Stimulated activated CD4-positive, alpha-beta T cell treated with anti-CD3 and anti-CD28 coated beads, Interleukin-1b, Interleukin-23, amount 100 ng/mL, for 4 hours (primary cell): ENCODE measurements around the gene IL4.

Source experiments
- DNase-seq, 2 donors: peaks; one replicate each; pipeline ENCODE4 v3.0.0-alpha.2; 2020; ENCODE audit warnings: low read depth in 2 of 2

IL4 gene

DNA sequence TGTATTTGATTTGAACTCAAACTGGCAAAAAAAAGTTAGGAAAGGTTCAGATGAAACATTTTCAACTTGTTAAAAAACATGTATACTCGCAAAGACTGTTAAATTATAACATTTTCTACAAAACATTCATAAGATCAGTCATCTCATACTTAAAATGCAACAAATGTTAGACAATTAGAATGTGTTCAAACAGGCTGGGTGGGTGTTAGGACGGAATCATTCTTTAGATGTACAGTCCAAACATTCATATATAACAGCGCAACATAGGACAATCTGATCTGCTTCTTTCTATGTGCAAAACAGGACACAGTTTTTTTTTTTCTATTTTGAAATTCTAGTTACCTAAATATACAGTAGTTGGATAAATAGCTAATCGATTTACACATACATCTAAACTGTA lies 22.2 kb downstream of the IL4 start:
- no peak for DNase-seq

DNA sequence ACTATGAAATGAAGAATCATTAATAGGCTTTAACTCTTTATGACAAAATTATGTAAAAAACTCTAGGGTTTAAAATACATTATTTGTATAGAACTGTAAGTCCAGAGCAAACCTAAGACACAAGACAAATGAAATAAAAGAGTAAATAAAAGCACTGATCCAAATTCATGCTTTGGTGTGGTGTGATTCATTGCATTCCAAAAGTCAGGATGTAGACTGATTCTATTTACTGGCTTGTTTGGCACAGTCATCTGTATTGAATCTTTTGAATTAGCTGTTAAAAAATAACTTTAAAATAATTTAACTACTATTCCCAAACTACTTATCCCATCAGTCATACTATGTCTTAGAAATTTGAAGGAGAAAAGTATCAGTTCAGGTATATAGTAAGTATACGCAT lies 31.1 kb downstream of the IL4 start:
- DNase-seq, result no peak

DNA sequence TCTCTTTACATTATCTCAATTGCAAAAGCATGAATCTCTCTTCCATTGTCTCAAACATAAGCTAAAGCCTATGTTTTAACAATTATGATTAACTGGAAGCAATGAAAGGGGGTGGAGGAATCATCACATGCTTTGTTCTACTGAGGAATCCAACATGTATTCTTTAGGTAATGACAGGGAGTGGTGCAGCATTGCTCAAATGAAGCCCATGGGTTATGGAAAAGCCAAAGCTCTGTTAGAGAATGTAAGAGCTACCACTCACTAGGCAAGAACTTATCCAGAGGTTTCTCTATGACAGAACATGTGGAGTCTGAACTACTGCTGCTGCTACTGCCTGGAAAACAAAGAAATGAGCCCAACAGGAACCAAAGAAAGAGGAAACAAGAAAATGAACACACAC lies 34.9 kb downstream of the IL4 start:
- no peak for DNase-seq

DNA sequence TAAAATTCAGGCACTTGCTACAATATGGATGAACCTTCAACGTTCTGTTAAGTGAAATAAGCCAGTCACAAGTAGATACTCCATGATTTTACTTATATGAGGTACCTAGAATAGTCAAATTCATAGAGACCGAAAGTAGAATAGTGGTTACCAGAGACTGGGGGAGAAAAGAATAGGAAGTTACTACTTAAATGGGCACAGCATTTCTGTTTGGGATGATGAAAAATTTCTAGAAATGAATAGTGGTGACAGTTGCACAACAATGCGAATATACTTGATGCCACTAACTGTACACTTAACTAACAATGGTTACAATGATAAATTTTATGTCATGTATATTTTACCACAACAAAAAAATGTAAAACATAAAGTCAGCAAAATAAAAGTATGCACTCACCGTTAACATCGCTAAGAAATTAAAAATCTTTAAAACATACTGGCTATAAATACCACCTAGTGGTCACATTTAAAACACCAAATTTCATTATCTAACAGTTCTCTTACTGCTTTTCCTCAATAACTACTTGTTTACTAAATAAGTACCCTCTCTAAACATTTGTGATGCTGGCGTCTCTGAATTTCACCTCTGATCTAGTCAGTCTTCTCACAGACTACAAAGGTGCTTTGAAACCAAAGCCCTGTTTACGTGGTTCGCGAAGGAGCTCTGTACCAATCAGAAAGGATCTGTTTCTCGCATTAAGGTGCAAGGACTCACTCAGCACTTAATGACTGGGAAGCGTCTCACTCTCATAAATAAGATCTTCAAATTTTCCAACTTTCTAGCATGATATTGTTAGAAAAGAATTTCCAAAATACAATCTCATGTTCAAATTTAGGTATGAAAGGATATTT lies 40.9 kb downstream of the IL4 start:
- no peak for DNase-seq

DNA sequence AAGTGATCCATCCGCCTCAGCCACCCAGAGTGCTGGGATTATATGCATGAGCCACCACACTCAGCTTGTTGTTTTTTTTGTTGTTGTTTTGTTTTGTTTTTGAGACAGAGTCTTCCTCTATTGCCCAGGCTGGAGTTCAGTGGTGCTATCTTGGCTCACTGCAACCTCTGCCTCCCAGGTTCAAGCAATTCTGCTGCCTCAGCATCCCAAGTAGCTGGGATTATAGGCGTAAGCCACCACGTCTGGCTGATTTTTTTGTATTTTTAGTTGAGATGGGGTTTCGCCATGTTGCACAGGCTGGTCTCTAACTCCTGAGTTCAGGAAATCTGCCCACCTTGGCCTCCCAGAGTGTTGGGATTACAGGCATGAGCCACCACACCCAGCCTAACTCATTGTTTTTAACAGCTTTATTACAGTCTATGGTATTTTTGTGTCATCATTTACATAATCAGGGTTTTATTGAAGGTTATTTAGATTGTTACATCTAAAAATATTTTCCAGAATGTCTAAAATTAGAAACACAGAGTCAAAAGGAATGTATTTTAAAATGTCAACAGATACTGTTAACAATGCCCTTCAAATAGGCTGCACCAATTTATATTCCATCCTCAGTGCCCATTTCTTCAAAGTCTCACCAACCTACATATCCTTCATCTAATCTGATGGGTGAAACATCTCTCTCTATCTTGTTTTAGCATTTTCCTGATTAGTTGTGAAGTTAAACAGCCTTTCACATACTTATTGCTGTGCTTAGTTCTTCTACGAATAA lies 44.9 kb downstream of the IL4 start:
- no peak for DNase-seq

DNA sequence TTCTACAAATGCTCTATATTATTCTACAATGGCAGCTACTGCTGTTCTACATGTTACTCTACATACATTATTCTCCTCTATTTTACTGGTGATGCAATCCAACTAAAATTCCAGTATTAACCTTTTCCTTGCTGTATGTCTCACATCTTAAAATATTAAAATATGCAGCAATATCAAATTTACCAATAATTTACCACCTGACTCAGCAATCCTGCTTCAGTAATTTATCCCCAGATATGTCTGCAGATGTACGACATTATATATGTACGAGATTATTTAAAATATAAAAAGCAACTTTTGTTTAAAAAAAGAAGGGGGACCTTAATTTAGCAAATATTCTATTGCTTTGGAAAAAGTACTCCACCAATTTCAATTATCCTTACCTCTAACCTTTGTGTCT lies 52.0 kb downstream of the IL4 start:
- no peak for DNase-seq

DNA sequence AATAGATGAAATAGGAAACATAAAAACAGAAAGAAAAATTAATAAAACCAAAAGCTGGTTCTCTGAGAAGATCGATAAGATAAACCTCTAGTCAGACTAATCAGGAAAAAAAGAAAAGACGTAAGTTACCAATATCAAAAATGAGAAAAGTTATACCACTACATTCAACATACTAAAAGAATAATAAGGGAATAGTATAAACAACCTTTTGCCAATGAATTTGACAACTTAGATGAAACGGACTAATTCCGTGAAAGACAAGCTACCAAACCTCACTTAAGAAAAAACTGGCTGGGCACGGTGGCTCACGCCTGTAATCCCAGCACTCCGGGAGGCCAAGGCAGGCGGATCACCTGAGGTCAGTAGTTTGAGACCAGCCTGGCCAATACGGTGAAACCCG lies 56.1 kb downstream of the IL4 start:
- DNase-seq, result no peak
